K562 treated with DMSO at 1 percent for 24 hours (cell line): ENCODE measurements around the gene IDH3G. TPM values are rescaled to one million over a fixed set of nuclear protein-coding genes. Genes with fewer than 3 reads are reported as not detected.

Experiments
- total RNA-seq: library from RNA; unstranded; fragments of 300-600 nt; gene quantifications from 2 replicates; pipeline ENCODE4 v1.2.3, GENCODE V29; 2022; ENCODE audit warnings: low read depth; ENCODE audit not compliant: insufficient read depth

IDH3G gene
- 94.7 and 98.9 TPM in 2 replicates for total RNA-seq

GRCh38 chrX:153794018-153794896 lies at the start of gene IDH3G, which contains the start of gene SSR4:
TSS of gene IDH3G (minus strand) at chrX:153794375. CDS start at chrX:153794326, 49 bp downstream.
TSS of gene SSR4 (plus strand) at chrX:153794668. CDS start at chrX:153794688, 20 bp downstream.

GRCh38 chrX:153829799-153830639 lies 35.8 kb upstream of the IDH3G start, which contains the start of gene PDZD4:
TSS of gene PDZD4 (minus strand) at chrX:153830544. CDS start at chrX:153830298, 246 bp downstream.

GRCh38 chrX:153780678-153781427 lies 13.3 kb downstream of the IDH3G start, which contains the start of gene SRPK3:
TSS of gene SRPK3 (plus strand) at chrX:153781041. CDS start at chrX:153781087, 46 bp downstream.

GRCh38 chrX:153763989-153764755 lies 30.0 kb downstream of the IDH3G start, which contains the start of gene PLXNB3:
TSS of gene PLXNB3 (plus strand) at chrX:153764249. CDS start at chrX:153765536, 1,287 bp downstream.

Other genes with a start within 250 kb of the IDH3G start
- 45.2 and 46.1 TPM in 2 replicates for gene CCNQ, start 195.2 kb downstream of the IDH3G start, total RNA-seq
- 3.8 and 4.7 TPM in 2 replicates for gene DUSP9, start 147.2 kb downstream of the IDH3G start, total RNA-seq
- 3.2 and 3.4 TPM in 2 replicates for gene PNCK, start 120.6 kb downstream of the IDH3G start, total RNA-seq
- gene SLC6A8, start 106.4 kb downstream of the IDH3G start, total RNA-seq = 44.3 and 46.8 TPM in 2 replicates
- 217 and 219 TPM in 2 replicates for gene BCAP31, start 70.0 kb downstream of the IDH3G start, total RNA-seq
- gene ABCD1, start 69.5 kb downstream of the IDH3G start, total RNA-seq = 47.5 and 48.3 TPM in 2 replicates
- gene PLXNB3, start 30.1 kb downstream of the IDH3G start, total RNA-seq = 0.75 and 3.0 TPM in 2 replicates
- 0.13 TPM in 1 of 2 replicates, not detected in the other for gene SRPK3, start 13.3 kb downstream of the IDH3G start, total RNA-seq
- gene SSR4, start 293 bp upstream of the IDH3G start, total RNA-seq = 700 and 858 TPM in 2 replicates
- not detected in 2 replicates for gene PDZD4, start 36.2 kb upstream of the IDH3G start, total RNA-seq
- 0.61 and 0.90 TPM in 2 replicates for gene L1CAM, start 91.8 kb upstream of the IDH3G start, total RNA-seq
- gene AVPR2, start 110.3 kb upstream of the IDH3G start, total RNA-seq = 0.45 and 1.8 TPM in 2 replicates
- 90.5 and 104 TPM in 2 replicates for gene ARHGAP4, start 131.9 kb upstream of the IDH3G start, total RNA-seq
- gene NAA10, start 140.7 kb upstream of the IDH3G start, total RNA-seq = 120 and 121 TPM in 2 replicates
- gene RENBP, start 150.3 kb upstream of the IDH3G start, total RNA-seq = 66.4 and 66.6 TPM in 2 replicates
- 64.2 and 66.3 TPM in 2 replicates for gene HCFC1, start 177.4 kb upstream of the IDH3G start, total RNA-seq
- gene TMEM187, start 178.4 kb upstream of the IDH3G start, total RNA-seq = 20.6 and 22.6 TPM in 2 replicates
- gene IRAK1, start 225.5 kb upstream of the IDH3G start, total RNA-seq = 180 and 181 TPM in 2 replicates